ENCODE data around the gene TLK1. TPM values are rescaled to one million over a fixed set of nuclear protein-coding genes. Genes with fewer than 3 reads are reported as not detected.
A peak's percentile ranks its signal among the peaks of the same experiment; 100 is the strongest.

Gene TLK1
- total and polyA plus RNA-seq, 7 donors = 14.1 to 60.6 (median 37.9) TPM

- Histone ChIP-seq H3K9me3 (no peaks in the 10 kb centered on the region), H3K4me3 (no peak overlapping the region), H3K4me1 (peaks cover 0 to 23% (median 12%) of the 10 kb centered on the region in 4 donors), H3K36me3 (no peaks in the 10 kb centered on the region), H3K27me3 (no peaks in the 10 kb centered on the region), H3K27ac (no peak overlapping the region)
- intact Hi-C loops (cut with DNase I) = no loop called here
- TF ChIP-seq POLR2AphosphoS5 (IDR thresholded peaks at IDR 0.05) = no peak
- no peak for TF ChIP-seq POLR2A (IDR thresholded peaks at IDR 0.05)
- no peak for TF ChIP-seq EP300 (IDR thresholded peaks at IDR 0.05)
- no peak for TF ChIP-seq CTCF (IDR thresholded peaks at IDR 0.05)
- DNase-seq = no peak
These were observed 27.1 kb upstream of the TLK1 start for GRCh38 chr2:171187819-171188218.

- H3K27ac ChIP-seq = no peak overlapping the region
- WGBS, 2 donors = 69 to 92% methylated on average over 2 of the region's 2 CpGs
- no peaks in the 10 kb centered on the region for H3K9me3 ChIP-seq
- H3K4me1 ChIP-seq = peaks cover 0 to 23% (median 12%) of the 10 kb centered on the region in 4 donors
- intact Hi-C loops (cut with DNase I) = no loop called here
- TF ChIP-seq POLR2A (IDR thresholded peaks at IDR 0.05) (no peak), EP300 (IDR thresholded peaks at IDR 0.05) (no peak), POLR2AphosphoS5 (IDR thresholded peaks at IDR 0.05) (no peak), CTCF (IDR thresholded peaks at IDR 0.05) (no peak)
- no peaks in the 10 kb centered on the region for H3K36me3 ChIP-seq
- H3K4me3 ChIP-seq = no peak overlapping the region
- DNase-seq = no peak
- no peaks in the 10 kb centered on the region for H3K27me3 ChIP-seq
These were observed 26.5 kb upstream of the TLK1 start for GRCh38 chr2:171187177-171187576.

GRCh38 chr2:171185941-171186340 lies 25.2 kb upstream of the TLK1 start:
- WGBS, 2 donors = 80 to 86% methylated on average over 3 of the region's 3 CpGs
- peak in 1 of 4 donors; percentile 14 for TF ChIP-seq POLR2AphosphoS5 (IDR thresholded peaks at IDR 0.05)
- TF ChIP-seq EP300 (IDR thresholded peaks at IDR 0.05) = no peak
- peaks cover 0 to 23% (median 12%) of the 10 kb centered on the region in 4 donors for H3K4me1 ChIP-seq
- no peak overlapping the region for H3K4me3 ChIP-seq
- no peaks in the 10 kb centered on the region for H3K27me3 ChIP-seq
- H3K36me3 ChIP-seq = no peaks in the 10 kb centered on the region
- H3K27ac ChIP-seq = peak overlapping the region in 3 of 4 donors; percentile 21 to 62 (median 25)
- intact Hi-C loops (cut with DNase I) = no loop called here
- DNase-seq = no peak
- H3K9me3 ChIP-seq = no peaks in the 10 kb centered on the region

GRCh38 chr2:171185165-171185818 lies 24.6 kb upstream of the TLK1 start:
- Histone ChIP-seq H3K27me3 (no peaks in the 10 kb centered on the region), H3K36me3 (no peaks in the 10 kb centered on the region), H3K4me1 (peaks cover 0 to 23% (median 12%) of the 10 kb centered on the region in 4 donors), H3K4me3 (no peak overlapping the region), H3K9me3 (no peaks in the 10 kb centered on the region), H3K27ac (peak overlapping the region in 2 of 4 donors; percentile 7 to 62)
- WGBS, 2 donors = 37 to 69% methylated on average over 2 of the region's 2 CpGs
- intact Hi-C loops (cut with DNase I) = no loop called here
- TF ChIP-seq POLR2A (IDR thresholded peaks at IDR 0.05) (no peak), EP300 (IDR thresholded peaks at IDR 0.05) (no peak), CTCF (IDR thresholded peaks at IDR 0.05) (no peak), POLR2AphosphoS5 (IDR thresholded peaks at IDR 0.05) (no peak)
- DNase-seq = no peak

- intact Hi-C loops (cut with DNase I) = no loop called here
- no peak for TF ChIP-seq EP300 (IDR thresholded peaks at IDR 0.05)
- no peaks in the 10 kb centered on the region for H3K9me3 ChIP-seq
- WGBS, 2 donors = 30 to 60% methylated on average over 9 of the region's 9 CpGs
- no peaks in the 10 kb centered on the region for H3K36me3 ChIP-seq
- DNase-seq = no peak
- no peaks in the 10 kb centered on the region for H3K27me3 ChIP-seq
- H3K27ac ChIP-seq = no peak overlapping the region
- H3K4me1 ChIP-seq = peaks cover 0 to 17% (median 8%) of the 10 kb centered on the region in 4 donors
- no peak overlapping the region for H3K4me3 ChIP-seq
These were observed 20.7 kb upstream of the TLK1 start for GRCh38 chr2:171181064-171182049.

Measured in sigmoid colon (tissue), 7 donors.